K562 (cell line): ENCODE measurements around the gene CACNA1E.

Experiments
- CREB3 ChIP-seq: fragments of 450-650 bp; conservative IDR thresholded peaks from 2 replicates; pipeline ENCODE4 v1.6.1; 2016; ENCODE audit warnings: missing genetic modification characterization, low read depth, mild to moderate bottlenecking, missing compliant biosample characterization, moderate library complexity
- CTCF ChIP-seq, 3 experiments: IDR thresholded peaks in 2 of 3; conservative IDR thresholded peaks in 1 of 3; 2 replicates each; pipeline ENCODE4 v1.5.1; 2011 to 2012; ENCODE audit warnings: low read length in 3 of 3, mild to moderate bottlenecking in 3 of 3, control low read depth in 2 of 3, improper control_type of control experiment in 1 of 3, inconsistent platforms in 1 of 3, low read depth in 1 of 3, mixed read lengths in 1 of 3, moderate library complexity in 1 of 3; ENCODE audit not compliant: insufficient read depth in 2 of 3
- FOXK1 ChIP-seq: sonication (generic); formaldehyde crosslinking; IDR thresholded peaks from 2 replicates; pipeline ENCODE4 v1.8.0; 2022; ENCODE audit warnings: missing genetic modification reagents, mild to moderate bottlenecking, borderline replicate concordance
- GMEB1 ChIP-seq: fragments of 250-450 bp; sonication (Bioruptor Pico); IDR thresholded peaks from 2 replicates; pipeline ENCODE4 v1.4.0; 2020; ENCODE audit warnings: mild to moderate bottlenecking
- HDAC6 ChIP-seq: IDR thresholded peaks from 2 replicates; pipeline ENCODE4 v1.6.1; 2012; ENCODE audit warnings: low read depth, mild to moderate bottlenecking, control low read depth, inconsistent platforms, low read length, moderate library complexity
- MAX ChIP-seq: sonication (generic); formaldehyde crosslinking; IDR thresholded peaks from 2 replicates; pipeline ENCODE4 v1.9.0; 2022; ENCODE audit warnings: mild to moderate bottlenecking, missing genetic modification reagents
- MXI1 ChIP-seq: IDR thresholded peaks from 2 replicates; pipeline ENCODE4 v1.6.1; 2011; ENCODE audit warnings: low read depth, mild to moderate bottlenecking, improper control_type of control experiment, low read length
- NCOR1 ChIP-seq: fragments of 450-650 bp; IDR thresholded peaks from 2 replicates; pipeline ENCODE4 v1.6.1; 2016; ENCODE audit warnings: mild to moderate bottlenecking, moderate library complexity
- NFYB ChIP-seq: IDR thresholded peaks from 2 replicates; pipeline ENCODE4 v1.6.1; 2011; ENCODE audit warnings: mild to moderate bottlenecking, moderate library complexity; ENCODE audit not compliant: insufficient read length; ENCODE audit errors: extremely low read depth
- ZNF830 ChIP-seq: fragments of 250-450 bp; sonication (Bioruptor Pico); IDR thresholded peaks from 2 replicates; pipeline ENCODE4 v1.5.0; 2021; ENCODE audit warnings: mild to moderate bottlenecking

GRCh38 chr1:181620183-181620582 is 136.9 kb downstream of the CACNA1E start:
- TF ChIP-seq HDAC6, result no peak
- TF ChIP-seq CTCF (IDR thresholded peaks at IDR 0.05 in 2 of 3, conservative IDR thresholded peaks at IDR 0.05 in 1 of 3; ENCODE audit: insufficient read depth in 2 of 3, low read depth in 1 of 3, low read length in 3 of 3), result no peak
- TF ChIP-seq ZNF830 (CRISPR knock-in tag), result no peak
- TF ChIP-seq MAX, result no peak
- no peak for TF ChIP-seq FOXK1 (CRISPR knock-in tag)
- no peak for TF ChIP-seq MXI1
- TF ChIP-seq GMEB1, result no peak
- no peak for TF ChIP-seq NCOR1
- TF ChIP-seq NFYB, result no peak
- no peak for TF ChIP-seq CREB3 (tag)
